HG03558 (cell line): ENCODE data around the gene ADCY7.

Experiments used
- ATAC-seq: cut with Tn5 transposase; IDR thresholded peaks from one replicate; pipeline ENCODE4 v1.9.1; 2021; ENCODE audit warnings: moderate number of reproducible peaks; ENCODE audit not compliant: unreplicated experiment; ENCODE audit errors: extremely low read depth

The ADCY7 gene

GRCh38 chr16:50247906-50248608 is 18.3 kb upstream of the ADCY7 start:
- ATAC-seq, result no peak

GRCh38 chr16:50248845-50249244 is 17.5 kb upstream of the ADCY7 start:
- no peak for ATAC-seq

GRCh38 chr16:50251375-50252081 is 14.8 kb upstream of the ADCY7 start:
- no peak for ATAC-seq

GRCh38 chr16:50252082-50252611 is 14.2 kb upstream of the ADCY7 start:
- ATAC-seq, result no peak

- ATAC-seq, result no peak
These were observed 13.4 kb upstream of the ADCY7 start for GRCh38 chr16:50252874-50253513.

- no peak for ATAC-seq
These were observed 12.8 kb upstream of the ADCY7 start for GRCh38 chr16:50253514-50253910.

- ATAC-seq, result no peak
These were observed 12.3 kb upstream of the ADCY7 start for GRCh38 chr16:50254072-50254471.

GRCh38 chr16:50255538-50255937 is 10.8 kb upstream of the ADCY7 start:
- no peak for ATAC-seq

- ATAC-seq, result no peak
These were observed 9.7 kb upstream of the ADCY7 start for GRCh38 chr16:50256604-50257003.

- ATAC-seq, result no peak
These were observed 8.5 kb upstream of the ADCY7 start for GRCh38 chr16:50257876-50258275.

- no peak for ATAC-seq
These were observed 6.8 kb upstream of the ADCY7 start for GRCh38 chr16:50259334-50260205.

- no peak for ATAC-seq
These were observed 5.9 kb upstream of the ADCY7 start for GRCh38 chr16:50260206-50261159.

GRCh38 chr16:50261160-50261706 is 5.1 kb upstream of the ADCY7 start:
- no peak for ATAC-seq

- ATAC-seq, result no peak
These were observed 4.6 kb upstream of the ADCY7 start for GRCh38 chr16:50261707-50262235.

- ATAC-seq, result no peak
These were observed 3.1 kb upstream of the ADCY7 start for GRCh38 chr16:50263060-50263909.

GRCh38 chr16:50263940-50264929 is 2.1 kb upstream of the ADCY7 start:
- no peak for ATAC-seq

GRCh38 chr16:50265260-50265659 is 1.1 kb upstream of the ADCY7 start:
- no peak for ATAC-seq
